ENCODE measurements around the gene HIPK4. TPM values are rescaled to one million over a fixed set of nuclear protein-coding genes. Genes with fewer than 3 reads are reported as not detected.
A peak's percentile ranks its signal among the peaks of the same experiment; 100 is the strongest.

HIPK4 gene
- total RNA-seq, 1 experiment from 2014 or later = not detected

DNA sequence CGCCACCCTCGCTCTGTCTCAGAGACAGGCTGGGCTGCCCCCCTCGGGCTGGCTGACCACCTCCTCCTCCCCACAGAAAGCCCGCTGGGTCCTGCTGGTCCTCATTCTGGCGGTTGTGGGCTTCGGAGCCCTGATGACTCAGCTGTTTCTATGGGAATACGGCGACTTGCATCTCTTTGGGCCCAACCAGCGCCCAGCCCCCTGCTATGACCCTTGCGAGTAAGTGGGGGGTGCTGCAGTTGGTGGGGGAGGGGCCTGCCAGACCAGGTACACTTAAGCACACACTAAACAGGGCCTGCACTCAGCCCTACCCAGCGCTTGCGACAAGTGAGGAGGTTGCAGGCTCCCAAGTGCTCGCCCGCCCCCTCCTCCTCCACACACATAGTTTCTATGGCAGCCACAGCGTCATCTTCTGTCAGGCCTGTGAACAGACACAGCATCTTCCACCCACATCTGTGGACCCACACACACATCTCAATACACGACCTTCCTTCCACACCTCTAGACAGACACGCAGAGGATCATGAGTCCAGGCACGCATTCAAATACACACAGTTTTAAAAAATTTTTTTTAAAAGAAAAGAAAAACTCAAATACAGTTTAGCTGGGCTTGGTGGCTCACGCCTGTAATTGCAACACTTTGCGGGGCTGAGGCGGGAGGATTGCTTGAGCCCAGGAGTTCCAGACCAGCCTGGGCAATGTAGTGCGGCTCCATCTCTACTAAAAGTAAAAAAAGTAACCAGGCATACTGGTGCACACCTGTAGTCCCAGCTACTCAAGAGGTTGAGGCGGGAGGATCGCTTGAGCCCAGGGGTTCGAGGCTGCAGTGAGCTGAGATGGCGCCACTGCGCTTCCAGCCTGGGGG, 23.1 kb downstream of the HIPK4 start:
- DNase-seq (ENCODE audit: low spot score) = no peak

DNA sequence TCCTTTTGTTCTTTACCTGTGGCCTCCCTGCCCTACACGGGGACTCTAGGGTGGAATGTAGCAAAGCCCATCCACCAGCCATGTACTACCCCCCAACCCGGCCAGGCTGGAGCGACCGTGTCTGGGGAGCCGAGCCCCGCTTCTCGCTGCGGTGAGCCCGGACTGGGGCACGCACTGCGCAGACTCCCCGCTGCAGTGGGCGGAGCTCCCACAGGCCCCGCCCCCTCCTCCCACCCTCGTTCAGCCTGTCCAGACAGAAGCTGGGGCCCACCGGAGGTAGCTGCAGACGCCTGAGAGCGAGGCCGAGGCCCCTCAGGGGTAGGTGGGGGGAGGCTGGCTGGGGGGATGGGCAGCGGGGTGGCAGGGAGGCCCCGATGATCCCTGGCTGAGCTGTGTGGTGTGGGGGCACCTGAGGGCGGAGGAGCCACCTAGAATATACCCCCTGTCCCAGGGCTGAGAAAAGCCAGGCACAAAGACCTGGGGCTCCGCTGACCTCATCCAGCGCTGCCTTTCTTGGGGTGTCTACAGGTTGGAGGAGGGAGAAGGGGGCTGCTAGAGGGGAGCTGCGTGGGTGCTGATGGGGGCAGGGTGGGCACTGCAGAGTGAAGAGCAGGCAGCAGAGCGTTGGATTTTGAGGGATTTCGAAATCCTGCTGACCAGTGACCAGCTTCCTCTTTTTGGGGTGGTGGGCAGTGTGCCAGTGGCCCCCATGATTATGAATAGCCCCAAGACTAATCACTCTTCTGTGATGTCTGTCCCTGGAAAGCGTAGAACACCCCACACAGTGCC, 24.2 kb downstream of the HIPK4 start:
- peak; percentile 61 for DNase-seq (ENCODE audit: low spot score)

DNA sequence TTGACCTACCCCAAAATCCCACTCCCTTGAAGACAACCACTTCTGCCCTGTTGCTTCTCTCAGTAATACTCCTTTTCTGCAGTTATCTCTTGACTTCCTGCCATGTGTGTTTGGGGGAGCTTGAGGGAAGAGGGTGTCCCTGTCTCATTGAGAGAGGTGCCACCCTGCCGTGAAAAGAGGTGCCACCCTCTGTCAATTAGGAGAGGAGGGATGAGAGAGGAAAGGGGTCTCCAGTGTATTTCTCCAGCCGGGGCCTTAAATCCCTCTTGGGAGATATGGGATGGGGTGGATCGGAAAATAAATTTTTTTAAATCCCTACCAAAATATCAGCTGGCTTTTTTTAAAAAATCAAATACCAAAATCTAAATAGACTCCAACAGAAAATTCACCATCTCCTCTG, 25.0 kb downstream of the HIPK4 start:
- DNase-seq (ENCODE audit: low spot score) = no peak

DNA sequence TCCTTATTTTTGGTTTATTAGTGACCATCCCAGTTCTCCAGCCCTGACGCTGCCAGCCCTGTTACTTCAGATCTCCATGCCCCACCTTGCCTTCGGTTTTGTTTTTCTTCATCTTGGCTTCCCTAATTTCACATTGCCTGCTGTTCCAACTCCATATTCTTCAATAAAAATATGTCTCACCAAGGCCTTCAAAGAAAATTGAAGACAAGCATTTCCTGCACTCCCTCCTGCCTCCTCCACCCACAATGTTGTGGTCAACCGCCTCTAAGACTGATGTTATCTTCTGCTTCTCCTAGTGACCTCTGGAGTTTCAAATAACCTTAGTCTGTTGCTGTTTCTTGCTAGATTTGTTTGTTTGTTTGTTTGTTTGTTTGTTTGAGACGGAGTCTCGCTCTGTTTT, 26.9 kb downstream of the HIPK4 start:
- no peak for DNase-seq (ENCODE audit: low spot score)

DNA sequence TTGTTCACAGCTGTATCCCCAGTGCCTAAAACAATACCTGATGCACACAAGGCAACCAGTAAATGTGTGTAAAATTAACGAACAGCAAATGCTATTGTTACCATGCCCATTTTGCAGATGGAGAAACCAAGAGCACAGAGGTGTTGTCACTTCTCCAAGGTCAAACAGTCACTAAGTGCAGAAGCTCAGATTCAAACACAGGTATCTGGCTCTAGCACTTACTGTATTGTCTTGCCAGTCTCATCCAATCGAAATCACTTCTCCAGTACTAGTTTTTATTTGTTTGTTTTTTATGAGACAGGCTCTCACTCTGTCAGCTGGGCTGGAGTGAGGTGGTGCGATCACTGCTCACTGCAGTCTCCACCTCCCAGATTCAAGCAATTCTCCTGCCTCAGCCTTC, 27.8 kb downstream of the HIPK4 start:
- no peak for DNase-seq (ENCODE audit: low spot score)

DNA sequence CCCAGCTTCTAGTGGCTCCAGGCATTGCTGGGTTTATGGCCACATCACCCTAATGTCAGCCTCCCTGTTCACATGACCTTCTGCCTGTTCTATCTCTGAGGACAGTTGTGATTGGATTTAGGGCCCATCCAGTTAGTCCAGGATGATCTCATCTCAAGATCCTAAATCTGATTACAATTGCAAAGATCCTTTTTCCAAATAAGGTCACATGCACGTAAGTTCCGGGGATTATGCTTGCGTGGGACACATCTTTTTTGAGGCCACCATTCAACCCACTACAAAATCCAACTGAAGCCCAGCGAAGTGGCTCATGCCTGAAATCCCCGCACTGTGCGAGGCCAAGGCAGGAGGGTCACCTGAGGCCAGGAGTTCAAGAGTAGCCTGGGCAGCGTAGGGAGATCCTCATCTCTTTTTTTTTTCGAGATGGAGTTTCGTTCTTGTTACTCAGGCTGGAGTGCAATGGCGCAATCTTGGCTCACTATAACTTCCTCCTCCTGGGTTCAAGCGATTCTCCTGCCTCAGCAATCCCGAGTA, 29.2 kb downstream of the HIPK4 start:
- no peak for DNase-seq (ENCODE audit: low spot score)

DNA sequence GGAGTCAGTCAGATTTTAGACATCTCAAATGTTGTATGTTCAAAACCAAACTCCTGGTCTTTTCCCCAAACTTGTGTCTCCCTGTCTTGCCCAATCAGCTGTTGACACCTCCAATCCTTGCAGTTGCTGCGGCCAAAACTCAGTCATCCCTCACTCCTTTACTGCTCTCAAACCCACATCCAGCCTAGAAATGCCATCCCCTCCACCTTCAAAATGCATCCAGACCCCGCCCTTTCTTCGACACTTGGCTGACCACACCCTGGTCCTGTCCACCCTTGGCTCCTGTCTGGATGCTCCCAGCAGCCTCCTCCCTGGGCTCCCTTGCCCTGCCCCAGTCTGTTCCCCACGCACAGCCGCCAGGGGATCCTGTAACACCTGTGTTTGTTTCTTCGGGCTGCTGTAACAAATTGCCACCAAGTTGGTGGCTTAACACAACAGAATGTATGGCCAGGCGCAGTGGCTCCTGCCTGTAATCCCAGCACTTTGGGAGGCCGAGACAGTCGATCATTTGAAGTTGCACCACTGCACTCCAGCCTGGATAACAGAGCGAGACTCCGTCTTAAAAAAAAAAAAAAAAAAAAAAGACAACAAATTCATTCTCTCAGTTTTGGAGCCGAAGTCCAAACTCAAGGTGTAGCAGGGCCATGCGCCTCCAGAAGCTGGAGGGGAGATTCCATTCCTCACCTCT, 29.8 kb downstream of the HIPK4 start:
- no peak for DNase-seq (ENCODE audit: low spot score)

DNA sequence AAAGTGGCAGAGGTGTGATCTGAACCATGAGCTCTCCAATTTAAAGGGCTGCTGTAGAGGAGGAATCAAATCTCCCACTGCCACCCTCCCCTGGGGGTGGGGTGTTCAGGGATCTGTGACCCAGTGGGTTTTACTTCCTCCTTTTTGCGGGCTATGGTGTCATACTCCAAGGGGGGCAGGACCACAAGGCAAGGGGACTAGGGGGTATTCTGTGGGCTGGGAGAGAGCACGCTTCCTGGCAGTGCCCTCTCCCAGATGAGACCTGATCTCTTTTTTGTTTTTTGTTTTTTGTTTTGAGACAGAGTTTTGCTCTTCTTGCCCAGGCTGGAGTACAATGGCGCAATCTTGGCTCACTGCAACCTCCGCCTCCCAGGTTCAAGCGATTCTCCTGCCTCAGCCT, 31.2 kb downstream of the HIPK4 start:
- no peak for DNase-seq (ENCODE audit: low spot score)

DNA sequence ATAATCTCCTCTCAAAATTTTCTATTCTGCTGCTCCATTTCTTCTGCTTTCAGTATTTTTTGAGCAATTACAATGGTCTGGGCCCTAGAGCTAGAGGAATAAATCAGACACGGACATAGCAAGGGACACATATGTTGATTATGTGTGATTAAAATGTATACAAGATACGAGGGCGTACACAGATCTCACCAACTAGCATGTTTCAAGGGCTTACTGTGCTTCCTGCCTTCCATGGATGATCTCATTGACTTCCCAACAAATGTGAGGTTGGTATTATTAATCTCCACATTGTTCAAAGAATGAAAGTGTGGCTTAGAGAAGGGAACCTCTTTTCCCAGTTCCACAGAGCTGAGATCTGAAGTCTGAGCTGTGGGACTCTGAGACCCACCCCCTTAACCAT, 32.3 kb downstream of the HIPK4 start:
- DNase-seq (ENCODE audit: low spot score) = no peak

DNA sequence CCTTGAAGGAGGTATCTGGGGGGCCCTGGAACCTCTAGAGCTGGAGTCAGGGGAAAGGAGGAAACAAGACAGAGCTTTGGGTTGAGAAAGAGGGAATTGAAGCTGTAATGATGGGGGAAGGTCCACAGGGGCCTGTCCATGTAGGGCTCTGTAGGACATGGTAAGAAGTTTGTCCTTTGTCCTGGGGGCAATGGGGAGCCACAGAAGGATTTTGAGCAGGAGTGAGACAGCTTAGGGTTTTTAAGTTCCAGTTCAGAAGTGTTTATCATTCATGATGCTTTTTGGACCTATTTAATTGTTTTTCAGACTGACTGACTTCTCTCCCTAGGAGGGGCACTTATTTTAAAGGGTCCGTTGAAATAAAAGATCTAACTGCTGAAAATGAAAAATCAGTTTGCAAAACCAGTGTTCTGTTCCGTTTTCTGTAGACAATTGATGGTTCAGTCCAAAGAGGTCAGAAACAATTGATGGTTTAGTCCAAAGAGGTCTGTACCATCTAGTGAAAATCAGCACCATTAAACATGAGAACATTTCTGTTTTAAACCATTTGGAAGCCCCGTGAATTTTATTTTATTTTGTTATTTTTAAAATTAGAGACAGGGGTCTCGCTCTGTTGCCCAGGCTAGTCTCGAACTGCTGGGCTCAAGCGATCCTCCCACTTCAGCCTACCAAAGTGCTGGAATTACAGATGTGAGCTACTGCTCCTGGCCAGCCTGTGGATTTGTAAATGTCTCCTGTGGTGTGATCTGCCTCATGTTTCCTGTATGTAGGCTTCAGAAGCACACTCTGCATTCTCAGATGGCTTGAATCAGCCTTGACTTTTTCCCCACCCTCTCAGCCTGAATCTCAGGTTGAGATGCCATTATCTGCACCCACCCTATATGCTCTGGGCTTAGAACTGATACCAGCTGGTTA, 33.0 kb downstream of the HIPK4 start:
- no peak for DNase-seq (ENCODE audit: low spot score)

DNA sequence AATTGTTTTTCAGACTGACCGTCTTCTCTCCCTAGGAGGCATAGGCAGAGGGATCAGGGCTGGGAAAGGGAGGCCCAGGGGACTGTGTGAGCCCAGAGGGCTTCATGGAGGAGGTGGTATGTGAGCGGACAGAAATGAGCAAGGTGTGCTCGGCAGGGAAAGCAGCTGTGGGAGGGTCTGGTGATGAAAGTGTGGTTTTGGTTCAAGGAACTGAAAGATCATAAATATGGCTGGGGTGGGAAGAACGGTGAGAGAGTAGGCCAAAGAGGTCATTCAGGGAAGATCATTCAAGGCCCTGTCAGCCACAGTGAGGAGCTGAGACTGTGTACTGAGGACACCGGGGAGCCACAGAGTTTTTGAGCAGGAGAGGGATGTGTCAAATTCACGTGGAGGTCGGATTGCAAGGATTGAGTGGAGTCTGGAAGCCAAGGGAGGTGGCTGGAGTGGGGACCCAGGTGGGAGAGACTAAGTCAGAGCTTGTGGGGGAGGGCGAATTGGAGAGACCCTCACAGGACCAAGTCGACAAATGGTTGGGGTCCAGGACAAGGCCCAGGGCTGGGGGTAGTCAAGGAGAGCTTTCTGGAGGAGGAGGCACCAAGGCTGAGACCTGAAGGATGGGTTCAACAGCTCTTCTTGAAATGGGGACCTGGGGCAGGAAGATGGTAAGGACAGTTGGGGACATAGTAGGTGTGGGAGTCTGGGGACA, 33.9 kb downstream of the HIPK4 start:
- DNase-seq (ENCODE audit: low spot score) = no peak

DNA sequence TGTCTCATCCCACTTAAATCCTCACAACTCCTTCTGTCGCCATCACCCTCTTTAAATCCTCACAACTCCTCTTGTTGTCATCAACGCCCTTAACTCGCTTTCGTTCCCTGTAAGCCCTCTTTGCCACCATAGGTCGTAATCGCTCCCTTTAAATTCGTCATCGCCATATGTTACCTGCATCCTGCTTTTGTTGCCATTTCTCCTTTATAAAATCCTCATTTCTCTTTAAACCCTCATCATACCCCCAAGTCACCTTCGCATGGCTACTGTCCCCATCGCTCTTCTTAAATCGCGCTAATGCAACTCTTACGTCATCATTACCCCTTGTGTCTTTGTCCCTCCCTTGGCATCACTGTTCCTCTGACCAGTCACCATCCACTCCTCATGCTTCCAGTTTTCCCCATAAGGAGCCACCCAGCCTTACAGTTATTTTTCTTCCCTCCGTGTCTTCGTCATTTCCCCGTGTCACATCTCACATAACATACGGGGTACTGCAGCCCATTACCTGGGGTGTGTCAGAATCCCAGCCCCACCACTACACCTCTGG, 40.9 kb downstream of the HIPK4 start:
- peak; percentile 60 for DNase-seq (ENCODE audit: low spot score)

DNA sequence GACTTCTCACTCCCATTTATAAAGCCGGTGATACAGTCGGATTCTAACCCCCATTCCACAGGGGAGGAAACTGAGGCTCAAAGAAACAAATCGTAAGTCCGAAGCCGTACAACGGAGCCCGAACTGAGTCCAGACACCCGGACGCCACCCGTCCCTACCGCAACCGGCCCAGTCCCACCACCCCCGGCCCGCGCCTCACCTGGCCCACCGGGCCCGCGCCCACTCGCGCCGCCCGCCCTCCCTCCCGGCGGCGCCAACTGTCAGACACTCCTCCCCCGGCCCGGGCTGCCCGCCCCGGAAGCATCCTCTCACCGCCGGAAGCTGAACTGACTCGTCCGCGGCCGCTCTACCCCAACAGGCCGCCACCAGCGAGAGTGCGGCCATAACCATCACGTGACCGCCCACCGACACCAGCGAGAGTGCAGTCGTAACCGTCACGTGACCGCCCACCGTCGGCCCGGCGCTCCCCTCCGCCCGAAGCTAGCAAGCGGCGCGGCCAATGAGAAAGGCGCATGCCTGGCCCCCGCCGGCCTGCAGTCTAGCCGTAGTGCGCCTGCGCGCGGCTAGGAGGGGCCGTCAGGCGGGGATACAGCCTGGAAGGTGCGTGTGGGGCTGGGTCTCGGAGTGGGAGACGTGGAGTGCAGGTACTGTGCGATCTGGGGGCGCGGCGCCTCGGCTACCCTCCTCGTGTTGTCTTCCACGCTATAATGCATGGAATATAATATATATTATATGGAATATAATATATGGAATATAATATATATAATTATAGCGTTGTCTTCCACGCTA, 41.7 kb downstream of the HIPK4 start, which contains the start of the genes C19orf47 and PLD3:
TSS of gene C19orf47 (minus strand) at position 273 of the 789 bp plus-strand sequence. CDS start 6,540 bp downstream, outside the sequence.
TSS of gene PLD3 (plus strand) at position 571 of the 789 bp plus-strand sequence. CDS start 17,789 bp downstream, outside the sequence.
- peak; percentile 98 for DNase-seq (ENCODE audit: low spot score)

DNA sequence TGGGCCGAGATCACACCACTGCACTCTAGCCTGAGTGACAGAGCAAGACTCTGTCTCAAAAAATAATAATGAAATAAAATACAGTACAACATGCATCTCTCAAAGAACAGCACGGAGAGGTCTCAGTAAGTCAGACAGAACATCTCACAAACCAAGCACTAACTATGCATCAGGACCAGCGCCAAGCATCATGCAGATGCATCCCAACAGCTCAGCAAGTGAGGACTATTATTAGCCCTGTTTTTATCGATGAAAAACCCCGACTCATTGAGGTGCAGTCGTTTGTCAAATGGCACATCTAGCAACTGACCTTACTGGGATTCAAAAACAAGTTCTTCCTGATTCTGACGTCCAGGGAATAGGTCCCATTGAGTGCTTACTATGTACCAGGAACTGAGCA, 45.6 kb downstream of the HIPK4 start:
- DNase-seq (ENCODE audit: low spot score) = no peak

DNA sequence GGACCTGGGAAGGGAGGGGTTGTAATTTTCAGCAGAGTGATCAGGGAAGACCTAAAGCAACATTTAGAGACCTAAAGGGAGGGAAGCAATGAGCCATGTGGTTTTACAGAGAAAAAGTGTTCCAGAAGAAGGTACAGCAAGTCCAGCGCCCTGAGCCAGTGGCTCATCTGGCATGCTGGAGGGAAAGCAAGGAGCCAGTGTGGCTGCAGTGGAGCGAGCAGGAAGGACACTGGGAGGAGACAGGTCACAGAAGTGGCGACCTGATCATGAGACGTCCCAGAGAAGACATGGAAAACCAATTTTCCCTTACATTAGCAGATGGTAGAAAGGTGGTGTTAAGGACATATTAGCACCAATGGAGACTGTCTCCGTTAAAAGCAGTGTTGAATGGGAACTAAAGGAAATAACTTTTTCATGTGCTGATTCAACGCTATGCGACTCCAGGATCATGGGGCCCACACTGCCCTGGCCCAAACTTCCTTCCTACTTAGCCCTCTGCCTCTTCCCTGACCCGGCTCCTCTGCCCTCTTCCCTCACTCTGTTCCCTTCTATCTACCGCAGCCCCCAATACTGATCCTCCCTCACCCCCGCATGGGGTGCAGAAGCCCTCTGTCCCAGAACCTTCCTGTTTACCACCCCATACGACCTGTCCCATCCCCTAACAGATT, 47.2 kb downstream of the HIPK4 start:
- no peak for DNase-seq (ENCODE audit: low spot score)

DNA sequence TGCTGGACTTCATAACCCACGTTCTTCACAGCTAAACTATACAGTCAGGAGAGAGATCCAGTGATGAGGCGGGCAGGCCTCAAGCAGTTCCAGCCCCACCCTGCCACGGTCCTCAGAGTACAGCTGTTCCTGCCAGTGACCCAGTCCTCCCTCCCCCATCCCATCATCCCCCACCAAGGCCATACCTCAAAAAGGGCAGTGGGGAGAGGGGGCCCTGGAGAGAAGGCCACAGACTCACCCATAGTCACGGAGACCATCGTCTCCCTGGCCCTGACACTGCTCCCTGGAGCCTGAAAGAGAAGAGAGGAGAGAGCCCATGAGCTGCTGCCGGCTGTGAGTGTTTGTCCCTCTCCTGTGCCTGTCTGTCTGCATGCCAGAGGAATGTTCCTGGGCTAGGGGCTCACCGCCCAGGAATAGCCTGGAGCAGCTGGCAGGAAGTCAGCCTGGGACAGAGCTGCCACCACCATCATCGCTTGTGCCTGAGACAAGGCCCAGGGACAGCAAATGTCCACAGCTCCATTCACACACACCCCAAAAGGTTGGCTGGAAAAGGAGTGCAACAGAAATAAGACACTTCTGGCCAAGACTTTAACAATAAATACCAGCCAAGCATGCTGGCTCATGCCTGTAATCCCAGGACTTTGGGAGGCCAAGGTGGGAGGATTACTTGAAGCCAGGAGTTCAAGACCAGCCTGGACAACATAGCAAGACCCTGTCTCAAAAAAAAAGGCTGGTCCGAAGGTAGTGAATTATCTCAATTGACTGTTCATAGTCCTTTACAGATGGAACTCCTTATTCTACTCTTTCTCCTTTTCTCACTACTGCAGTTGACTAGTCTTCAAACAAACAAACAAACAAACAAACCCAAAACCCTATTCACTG, 48.1 kb downstream of the HIPK4 start:
- DNase-seq (ENCODE audit: low spot score) = no peak

DNA sequence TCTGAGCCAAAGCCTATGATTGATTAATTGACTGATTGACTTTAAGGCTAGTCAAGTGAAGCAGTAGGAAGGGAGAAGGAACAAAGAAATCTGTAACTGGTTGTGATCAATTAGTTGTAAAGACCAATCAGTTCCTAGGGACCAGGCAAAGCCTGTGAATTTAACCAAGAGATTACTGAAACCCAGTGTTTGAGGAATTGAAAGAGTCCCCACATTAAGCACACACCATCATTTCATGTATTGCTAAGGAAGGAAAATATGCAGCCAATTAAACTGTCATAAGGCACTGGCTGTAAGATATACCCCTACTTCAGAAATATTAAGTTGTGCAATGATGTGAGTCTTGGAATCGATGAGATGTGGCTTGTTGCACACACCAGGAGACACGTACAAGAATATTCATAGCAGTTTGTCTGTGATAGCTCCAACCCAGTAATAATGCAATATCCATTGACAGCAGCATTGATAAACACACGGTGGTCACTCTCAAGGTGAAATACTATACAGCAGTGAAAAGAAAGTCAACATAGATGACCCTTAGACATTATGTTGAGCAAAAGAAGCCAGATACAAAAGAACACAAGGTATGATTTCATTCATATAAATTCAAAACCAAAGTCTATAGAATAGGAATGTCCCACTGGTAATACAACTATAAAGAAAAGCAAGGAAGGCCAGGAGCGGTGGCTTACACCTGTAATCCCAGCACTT, 50.8 kb downstream of the HIPK4 start:
- no peak for DNase-seq (ENCODE audit: low spot score)

Data from A172 (cell line).